ENCODE data around the gene ZNF853. TPM values are rescaled to one million over a fixed set of nuclear protein-coding genes. Genes with fewer than 3 reads are reported as not detected.

ZNF853 gene
- total RNA-seq, 1 experiment from 2014 or later = 1.0 TPM

- peak; percentile 64 for ATAC-seq
- intact Hi-C loops (cut with micrococcal nuclease) = no loop called here
- Histone ChIP-seq H4K20me1 (ENCODE audit: low read length) (no peaks in the 10 kb centered on the region), H3K4me2 (ENCODE audit: low read length) (peak within 1 kb of the TSS; percentile 96), H3K27me3 (ENCODE audit: low read length) (no peaks in the 10 kb centered on the region), H3F3A (ENCODE audit: low read length, unreplicated experiment) (no peaks in the 10 kb centered on the region), H3K9me3 (ENCODE audit: low read length) (no peaks in the 10 kb centered on the region), H3K4me1 (ENCODE audit: insufficient read depth, low read length) (peaks cover 15% of the 10 kb centered on the region; the same call in 1 of the 2 replicates), H3K27ac (ENCODE audit: low read length) (no peak within 1 kb of the TSS; the same call in 1 of the 2 replicates), H3K9me2 (replicated peaks; ENCODE audit: low read length) (no peaks in the 10 kb centered on the region), H3K9ac (ENCODE audit: low read length) (peak within 1 kb of the TSS; percentile 91), H3K4me3 (ENCODE audit: low read length) (peak within 1 kb of the TSS; percentile 82), H3K36me3 (ENCODE audit: low read depth, low read length) (peaks cover 7% of the 10 kb centered on the region), H3K79me2 (ENCODE audit: low read length) (peaks cover 39% of the 10 kb centered on the region), H2AFZ (ENCODE audit: low read length) (peak within 1 kb of the TSS; percentile 73)
- POLR2A ChIA-PET (ENCODE audit: unreplicated experiment) = interaction anchor here (0.5 kb wide), 1 partner anchor 647 kb away, joined by 5 read pairs; no protein-coding TSS in a partner anchor
- DNase-seq = peak; percentile 35
- CTCF ChIA-PET = no interaction called here
- TF ChIP-seq EZH2 (IDR thresholded peaks at IDR 0.05; ENCODE audit: low read length, unreplicated experiment) (no peak), CTCF (conservative IDR thresholded peaks at IDR 0.05; ENCODE audit: low read depth, low read length) (no peak), EZH2phosphoT487 (IDR thresholded peaks at IDR 0.05; ENCODE audit: borderline replicate concordance, low read length) (no peak)
- BruUV-seq (replicated peaks) = no TSS peak
Observed at GRCh38 chr7:6636741-6637543, 21.5 kb downstream of the ZNF853 start, which contains the start of gene ZNF316. TSS of gene ZNF316 (plus strand) at chr7:6637318. CDS start at chr7:6642410, 5,092 bp downstream.

- Histone ChIP-seq H3F3A (ENCODE audit: low read length, unreplicated experiment) (no peaks in the 10 kb centered on the region), H3K4me1 (ENCODE audit: insufficient read depth, low read length) (peaks cover 15% of the 10 kb centered on the region; the same call in 1 of the 2 replicates), H3K36me3 (ENCODE audit: low read depth, low read length) (peaks cover 7% of the 10 kb centered on the region), H3K79me2 (ENCODE audit: low read length) (peaks cover 39% of the 10 kb centered on the region), H2AFZ (ENCODE audit: low read length) (0 out of 2 replicates have a peak overlapping the region, but pooled peaks have one; percentile 34), H3K4me2 (ENCODE audit: low read length) (peak overlapping the region; percentile 88), H3K9ac (ENCODE audit: low read length) (peak overlapping the region; percentile 68), H3K27me3 (ENCODE audit: low read length) (no peaks in the 10 kb centered on the region), H3K9me3 (ENCODE audit: low read length) (no peaks in the 10 kb centered on the region), H4K20me1 (ENCODE audit: low read length) (no peaks in the 10 kb centered on the region), H3K4me3 (ENCODE audit: low read length) (peak overlapping the region; percentile 75), H3K27ac (ENCODE audit: low read length) (no peak overlapping the region), H3K9me2 (replicated peaks; ENCODE audit: low read length) (no peaks in the 10 kb centered on the region)
- BruUV-seq (replicated peaks) = no TSS peak
- TF ChIP-seq CTCF (conservative IDR thresholded peaks at IDR 0.05; ENCODE audit: low read depth, low read length) = peak; percentile 41; the same call in 1 of the 2 replicates
- no peak for TF ChIP-seq EZH2phosphoT487 (IDR thresholded peaks at IDR 0.05; ENCODE audit: borderline replicate concordance, low read length)
- TF ChIP-seq EZH2 (IDR thresholded peaks at IDR 0.05; ENCODE audit: low read length, unreplicated experiment) = no peak
- ChIA-PET POLR2A (ENCODE audit: unreplicated experiment) (no interaction called here), CTCF (no interaction called here)
- peak; percentile 69 for ATAC-seq
- DNase-seq = peak; percentile 14
- intact Hi-C loops (cut with micrococcal nuclease) = no loop called here
Observed at GRCh38 chr7:6637544-6638229, 22.3 kb downstream of the ZNF853 start.
